ENCODE data around the gene PCBP2. TPM values are rescaled to one million over a fixed set of nuclear protein-coding genes. Genes with fewer than 3 reads are reported as not detected.

PCBP2 gene
- polyA plus RNA-seq, 2 of the 4 experiments (the other 2 are of a cell fraction), result 367 to 546 TPM

GRCh38 chr12:53464685-53465418 is 12.9 kb downstream of the PCBP2 start (continued):
- TF ChIP-seq ELK1 (IDR thresholded peaks at IDR 0.05; ENCODE audit: low read depth, low read length), result no peak

- WGBS (ENCODE audit: missing lambda C conversion rate), result 78% methylated on average over 2 of the region's 2 CpGs
- H3K4me1 ChIP-seq, result peaks cover 41% of the 10 kb centered on the region; the same call in 2 of the 3 replicates
- POLR2A ChIA-PET, result interaction anchor here (0.5 to 2.8 kb wide), 4 partner anchors 8 to 13 kb away, joined by 3 to 9 read pairs (median 4); no protein-coding TSS in a partner anchor
- no peak overlapping the region for H3K4me3 ChIP-seq
- no peak for DNase-seq (ENCODE audit: low read depth in 1 of 2, low spot score in 1 of 2)
- no peaks in the 10 kb centered on the region for H3K9me3 ChIP-seq
- no peak overlapping the region for H3K27ac ChIP-seq
- TF ChIP-seq CBX8 (IDR thresholded peaks at IDR 0.05) (no peak), CBX2 (IDR thresholded peaks at IDR 0.05; ENCODE audit: borderline replicate concordance, low read depth) (no peak), CHD2 (IDR thresholded peaks at IDR 0.05; ENCODE audit: low read length, partially characterized antibody) (no peak), REST (IDR thresholded peaks at IDR 0.05) (no peak), RFX5 (IDR thresholded peaks at IDR 0.05) (no peak), ZNF302 (CRISPR knock-in tag; IDR thresholded peaks at IDR 0.05) (no peak), CTCF (IDR thresholded peaks at IDR 0.05) (no peak), E2F6 (IDR thresholded peaks at IDR 0.05; ENCODE audit: borderline replicate concordance, low read depth) (no peak), USF2 (IDR thresholded peaks at IDR 0.05) (no peak), PHF8 (IDR thresholded peaks at IDR 0.05; ENCODE audit: borderline replicate concordance, low read depth) (no peak), SMC3 (IDR thresholded peaks at IDR 0.05) (no peak), EHF (CRISPR knock-in tag; IDR thresholded peaks at IDR 0.05) (no peak), JUN (IDR thresholded peaks at IDR 0.05) (no peak), NFE2L2 (conservative IDR thresholded peaks at IDR 0.05; ENCODE audit: low read length) (no peak), GATA3 (IDR thresholded peaks at IDR 0.05; ENCODE audit: borderline replicate concordance) (no peak), ATOH8 (CRISPR knock-in tag; IDR thresholded peaks at IDR 0.05; ENCODE audit: low read depth) (no peak), MAFK (IDR thresholded peaks at IDR 0.05; ENCODE audit: partially characterized antibody) (no peak), RAD21 (conservative IDR thresholded peaks at IDR 0.05 in 1 of 2, IDR thresholded peaks at IDR 0.05 in 1 of 2) (no peak), FOSB (CRISPR knock-in tag; IDR thresholded peaks at IDR 0.05) (no peak)
- no peak overlapping the region for H3K4me2 ChIP-seq
- FAIRE-seq, result no peak
- peak; percentile 18 to 30; a peak in 3 of 6 replicates for ATAC-seq
- CTCF ChIA-PET, result interaction anchor here (3.3 kb wide), 1 partner anchor 10 kb away, joined by 14 read pairs; no protein-coding TSS in a partner anchor
Measured at GRCh38 chr12:53465679-53466078, 13.8 kb downstream of the PCBP2 start.

Data from A549 (cell line).